HepG2 (cell line): ENCODE results near the gene MAJIN. TPM values are rescaled to one million over a fixed set of nuclear protein-coding genes. Genes with fewer than 3 reads are reported as not detected.

Experiments
- AGO2 ChIP-seq: fragments of 200-400 bp; formaldehyde crosslinking; optimal IDR thresholded peaks from 2 replicates; pipeline ENCODE3; 2017; ENCODE audit warnings: mild to moderate bottlenecking, low read depth, low read length, moderate library complexity
- AKAP8 ChIP-seq: sonication (generic); formaldehyde crosslinking; IDR thresholded peaks from 2 replicates; pipeline ENCODE4 v1.5.1; 2020; ENCODE audit warnings: mild to moderate bottlenecking, missing genetic modification reagents
- FLYWCH1 ChIP-seq: sonication (generic); formaldehyde crosslinking; IDR thresholded peaks from 2 replicates; pipeline ENCODE4 v1.8.1; 2023; ENCODE audit warnings: mild to moderate bottlenecking, missing genetic modification reagents
- FUBP1 ChIP-seq: sonication (generic); formaldehyde crosslinking; IDR thresholded peaks from 2 replicates; pipeline ENCODE4 v1.5.1; 2020; ENCODE audit warnings: missing genetic modification reagents, mild to moderate bottlenecking, borderline replicate concordance
- GPN1 ChIP-seq: sonication (generic); formaldehyde crosslinking; IDR thresholded peaks from 2 replicates; pipeline ENCODE4 v1.5.1; 2020; ENCODE audit warnings: missing genetic modification reagents, borderline replicate concordance
- HNRNPUL1 ChIP-seq: fragments of 200-400 bp; formaldehyde crosslinking; IDR thresholded peaks from 2 replicates; pipeline ENCODE4 v1.6.1; 2017; ENCODE audit warnings: low read depth, mild to moderate bottlenecking, low read length, moderate library complexity
- KDM4B ChIP-seq: sonication (generic); formaldehyde crosslinking; IDR thresholded peaks from 2 replicates; pipeline ENCODE4 v1.4.0; 2020; ENCODE audit warnings: missing genetic modification reagents
- MIER3 ChIP-seq: IDR thresholded peaks from 2 replicates; pipeline ENCODE4 v1.6.1; 2016; ENCODE audit warnings: missing compliant biosample characterization, borderline replicate concordance
- NCOA2 ChIP-seq: sonication (generic); formaldehyde crosslinking; IDR thresholded peaks from 2 replicates; pipeline ENCODE4 v1.8.0; 2022; ENCODE audit warnings: inconsistent platforms
- PAX8 ChIP-seq: sonication (generic); formaldehyde crosslinking; IDR thresholded peaks from 2 replicates; pipeline ENCODE4 v1.8.0; 2022; ENCODE audit warnings: mild to moderate bottlenecking, missing genetic modification reagents, borderline replicate concordance
- PLRG1 ChIP-seq: fragments of 450-650 bp; conservative IDR thresholded peaks from 2 replicates; pipeline ENCODE4 v1.6.1; 2016
- RBM22 ChIP-seq: fragments of 200-400 bp; formaldehyde crosslinking; optimal IDR thresholded peaks from 2 replicates; pipeline ENCODE3; 2017; ENCODE audit warnings: mild to moderate bottlenecking, low read length, moderate library complexity
- SAFB2 ChIP-seq: sonication (generic); formaldehyde crosslinking; IDR thresholded peaks from 2 replicates; pipeline ENCODE4 v1.5.1; 2020; ENCODE audit warnings: missing genetic modification reagents, low read depth, mild to moderate bottlenecking, borderline replicate concordance
- STAG1 ChIP-seq: sonication (generic); formaldehyde crosslinking; IDR thresholded peaks from 2 replicates; pipeline ENCODE4 v1.4.0; 2020; ENCODE audit warnings: missing genetic modification reagents
- ZNF10 ChIP-seq: sonication (generic); formaldehyde crosslinking; IDR thresholded peaks from 2 replicates; pipeline ENCODE4 v1.4.0; 2020; ENCODE audit warnings: mild to moderate bottlenecking, low read depth, missing genetic modification reagents, borderline replicate concordance
- ZNF329 ChIP-seq: sonication (generic); formaldehyde crosslinking; IDR thresholded peaks from 2 replicates; pipeline ENCODE4 v1.9.0; 2021; ENCODE audit warnings: low read depth, mild to moderate bottlenecking, missing genetic modification reagents
- ZNF451 ChIP-seq: sonication (generic); formaldehyde crosslinking; IDR thresholded peaks from 2 replicates; pipeline ENCODE4 v1.5.0; 2020; ENCODE audit warnings: mild to moderate bottlenecking, missing genetic modification reagents
- ZNF512B ChIP-seq: sonication (generic); formaldehyde crosslinking; IDR thresholded peaks from 2 replicates; pipeline ENCODE4 v1.5.1; 2020; ENCODE audit warnings: missing genetic modification reagents, mild to moderate bottlenecking, borderline replicate concordance
- ZNF577 ChIP-seq: sonication (generic); formaldehyde crosslinking; IDR thresholded peaks from 2 replicates; pipeline ENCODE4 v1.4.0; 2020; ENCODE audit warnings: mild to moderate bottlenecking, low read depth, missing genetic modification reagents, borderline replicate concordance
- polyA plus RNA-seq, 8 experiments: library from polyadenylated mRNA; depleted of rRNA in 3 of 8; stranded (reverse) in 7 of 8; unstranded in 1 of 8; fragments of >200 nt; fragmentation: Illumina TruSeq in 4 of 8; extraction: Trizol in 4 of 8; gene quantifications; 2 replicates each; pipeline versions ENCODE4 v1.2.1 to v1.2.3, GENCODE V29; 2011 to 2016; ENCODE audit warnings: low read depth in 4 of 8, missing spikeins in 1 of 8, mixed read lengths in 1 of 8; ENCODE audit not compliant: insufficient read depth in 1 of 8
- total RNA-seq, 5 experiments: library from RNA; depleted of rRNA; stranded (reverse); fragments of >200 nt; fragmentation: Illumina TruSeq; extraction: Trizol; gene quantifications; 2 replicates each; pipeline ENCODE4 v1.2.3, GENCODE V29; 2016; ENCODE audit warnings: low read depth in 1 of 5
- TF ChIP-seq, protein P1 (sequence below): sonication (generic); formaldehyde crosslinking; IDR thresholded peaks from 2 replicates; pipeline ENCODE4 v1.5.0; 2020; ENCODE audit warnings: mild to moderate bottlenecking, missing genetic modification reagents
- TF ChIP-seq, protein P2 (sequence below): sonication (generic); formaldehyde crosslinking; conservative IDR thresholded peaks from 2 replicates; pipeline ENCODE4 v1.4.0; 2020; ENCODE audit warnings: missing genetic modification reagents
- TF ChIP-seq, protein P3 (sequence below): IDR thresholded peaks from 2 replicates; pipeline ENCODE4 v1.6.1; 2016; ENCODE audit warnings: mild to moderate bottlenecking, missing biosample characterization, missing genetic modification reagents

MAJIN gene
- total and polyA plus RNA-seq, 2 of the 13 experiments (the other 11 are each of a cell fraction or from before 2014, with no cell fraction given) = not detected

DNA sequence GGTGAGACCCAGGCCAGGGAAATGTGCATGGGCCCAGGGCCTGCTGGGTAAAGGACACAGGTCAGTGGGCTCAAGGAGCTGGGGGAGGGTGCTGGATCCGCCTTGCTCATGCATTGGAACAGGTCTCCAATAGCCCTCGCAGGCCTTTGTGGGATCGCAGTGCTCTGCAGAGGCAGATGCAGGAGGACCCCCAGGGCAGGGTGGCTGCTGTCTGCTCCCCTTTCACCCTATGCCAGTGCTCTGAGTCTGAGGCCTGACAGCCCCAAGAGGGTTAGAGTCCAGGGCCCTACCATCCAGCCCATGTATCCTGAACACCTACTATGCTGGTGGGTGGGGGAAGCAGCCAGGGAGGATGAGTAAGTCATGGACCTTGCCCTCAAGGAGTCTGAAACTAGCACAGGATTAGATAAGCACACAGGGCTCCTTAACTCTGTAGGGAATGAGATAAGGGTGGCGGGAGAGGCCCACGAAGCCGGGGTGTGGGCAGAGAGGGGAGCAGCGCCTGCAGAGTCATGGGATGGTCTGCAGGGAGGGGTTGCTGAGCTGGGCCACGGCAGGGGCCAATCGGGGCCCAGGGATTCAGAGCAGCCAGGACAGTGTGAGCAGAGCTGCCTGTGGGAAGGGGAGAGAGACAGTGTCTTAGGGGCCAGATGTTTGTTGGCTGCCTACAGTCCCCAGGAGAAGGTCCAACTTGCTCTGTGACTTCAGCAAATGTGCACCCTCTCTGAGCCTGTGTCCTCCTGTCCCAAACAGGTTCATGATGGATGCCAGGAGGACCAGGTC lies 83.0 kb downstream of the MAJIN start (continued):
- TF ChIP-seq FUBP1 (no peak), GPN1 (CRISPR knock-in tag) (no peak), AKAP8 (CRISPR knock-in tag) (peak; percentile 68; the same call in 1 of the 2 replicates), ZNF329 (CRISPR knock-in tag) (no peak), MIER3 (CRISPR knock-in tag) (no peak), PLRG1 (no peak), KDM4B (CRISPR knock-in tag) (no peak), ZNF10 (no peak), SAFB2 (CRISPR knock-in tag) (peak; percentile 97), ZNF512B (CRISPR knock-in tag) (no peak), AGO2 (peak; percentile 82), NCOA2 (CRISPR knock-in tag) (no peak), ZNF451 (CRISPR knock-in tag) (no peak), STAG1 (CRISPR knock-in tag) (no peak), FLYWCH1 (CRISPR knock-in tag) (no peak), PAX8 (CRISPR knock-in tag) (no peak), HNRNPUL1 (no peak), ZNF577 (CRISPR knock-in tag) (no peak), RBM22 (peak; percentile 94)
- TF ChIP-seq, protein P1, sequence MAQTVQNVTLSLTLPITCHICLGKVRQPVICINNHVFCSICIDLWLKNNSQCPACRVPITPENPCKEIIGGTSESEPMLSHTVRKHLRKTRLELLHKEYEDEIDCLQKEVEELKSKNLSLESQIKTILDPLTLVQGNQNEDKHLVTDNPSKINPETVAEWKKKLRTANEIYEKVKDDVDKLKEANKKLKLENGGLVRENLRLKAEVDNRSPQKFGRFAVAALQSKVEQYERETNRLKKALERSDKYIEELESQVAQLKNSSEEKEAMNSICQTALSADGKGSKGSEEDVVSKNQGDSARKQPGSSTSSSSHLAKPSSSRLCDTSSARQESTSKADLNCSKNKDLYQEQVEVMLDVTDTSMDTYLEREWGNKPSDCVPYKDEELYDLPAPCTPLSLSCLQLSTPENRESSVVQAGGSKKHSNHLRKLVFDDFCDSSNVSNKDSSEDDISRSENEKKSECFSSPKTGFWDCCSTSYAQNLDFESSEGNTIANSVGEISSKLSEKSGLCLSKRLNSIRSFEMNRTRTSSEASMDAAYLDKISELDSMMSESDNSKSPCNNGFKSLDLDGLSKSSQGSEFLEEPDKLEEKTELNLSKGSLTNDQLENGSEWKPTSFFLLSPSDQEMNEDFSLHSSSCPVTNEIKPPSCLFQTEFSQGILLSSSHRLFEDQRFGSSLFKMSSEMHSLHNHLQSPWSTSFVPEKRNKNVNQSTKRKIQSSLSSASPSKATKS (CRISPR knock-in tag) = no peak
- TF ChIP-seq, protein P2, sequence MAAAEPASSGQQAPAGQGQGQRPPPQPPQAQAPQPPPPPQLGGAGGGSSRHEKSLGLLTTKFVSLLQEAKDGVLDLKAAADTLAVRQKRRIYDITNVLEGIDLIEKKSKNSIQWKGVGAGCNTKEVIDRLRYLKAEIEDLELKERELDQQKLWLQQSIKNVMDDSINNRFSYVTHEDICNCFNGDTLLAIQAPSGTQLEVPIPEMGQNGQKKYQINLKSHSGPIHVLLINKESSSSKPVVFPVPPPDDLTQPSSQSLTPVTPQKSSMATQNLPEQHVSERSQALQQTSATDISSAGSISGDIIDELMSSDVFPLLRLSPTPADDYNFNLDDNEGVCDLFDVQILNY (CRISPR knock-in tag) = no peak
- TF ChIP-seq, protein P3, sequence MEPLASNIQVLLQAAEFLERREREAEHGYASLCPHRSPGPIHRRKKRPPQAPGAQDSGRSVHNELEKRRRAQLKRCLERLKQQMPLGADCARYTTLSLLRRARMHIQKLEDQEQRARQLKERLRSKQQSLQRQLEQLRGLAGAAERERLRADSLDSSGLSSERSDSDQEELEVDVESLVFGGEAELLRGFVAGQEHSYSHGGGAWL (CRISPR knock-in tag) = no peak
